HG03469 (cell line): ENCODE results near the gene WWOX.
"Not testable (repeated sequence)": the region's sequence is repeated elsewhere in the genome, so short reads cannot be mapped to it uniquely, and the experiment has no call there.

Source experiments
- ATAC-seq: cut with Tn5 transposase; IDR thresholded peaks from one replicate; pipeline ENCODE4 v1.9.1; 2021; ENCODE audit warnings: mild to moderate bottlenecking, moderate library complexity, moderate number of reproducible peaks; ENCODE audit not compliant: unreplicated experiment

WWOX gene

GRCh38 chr16:79195938-79196337, 1096.5 kb downstream of the WWOX start:
- no peak for ATAC-seq

- no peak for ATAC-seq
Observed at GRCh38 chr16:79201436-79201835, 1102.0 kb downstream of the WWOX start.

- no peak for ATAC-seq
Observed at GRCh38 chr16:79202977-79203376, 1103.5 kb downstream of the WWOX start.

GRCh38 chr16:79204486-79204885, 1105.0 kb downstream of the WWOX start:
- no peak for ATAC-seq

- ATAC-seq, result no peak
Observed at GRCh38 chr16:79206889-79207288, 1107.4 kb downstream of the WWOX start.

GRCh38 chr16:79209308-79209707, 1109.9 kb downstream of the WWOX start:
- no peak for ATAC-seq

- no peak for ATAC-seq
Observed at GRCh38 chr16:79210607-79211006, 1111.2 kb downstream of the WWOX start.

GRCh38 chr16:79211586-79211985, 1112.1 kb downstream of the WWOX start:
- no peak for ATAC-seq

- ATAC-seq, result no peak
Observed at GRCh38 chr16:79212114-79212791, 1112.8 kb downstream of the WWOX start.

GRCh38 chr16:79213214-79213613, 1113.8 kb downstream of the WWOX start:
- no peak for ATAC-seq

- ATAC-seq, result no peak
Observed at GRCh38 chr16:79215289-79215688, 1115.8 kb downstream of the WWOX start.

GRCh38 chr16:79217375-79218011, 1118.0 kb downstream of the WWOX start:
- ATAC-seq, result no peak

- ATAC-seq, result no peak
Observed at GRCh38 chr16:79218351-79218750, 1118.9 kb downstream of the WWOX start.

- not testable (repeated sequence) for ATAC-seq
Observed at GRCh38 chr16:79225994-79226393, 1126.5 kb downstream of the WWOX start.

GRCh38 chr16:79229361-79229760, 1129.9 kb downstream of the WWOX start:
- ATAC-seq, result no peak

- ATAC-seq, result not testable (repeated sequence)
Observed at GRCh38 chr16:79245700-79246099, 1146.2 kb downstream of the WWOX start.

- no peak for ATAC-seq
Observed at GRCh38 chr16:79247386-79247785, 1147.9 kb downstream of the WWOX start.

- ATAC-seq, result no peak
Observed at GRCh38 chr16:79248351-79248750, 1148.9 kb downstream of the WWOX start.

- ATAC-seq, result no peak
Observed at GRCh38 chr16:79250502-79251098, 1151.1 kb downstream of the WWOX start.

GRCh38 chr16:79253100-79253631, 1153.7 kb downstream of the WWOX start:
- no peak for ATAC-seq

GRCh38 chr16:79257953-79258490, 1158.6 kb downstream of the WWOX start:
- ATAC-seq, result no peak

GRCh38 chr16:79260890-79261289, 1161.4 kb downstream of the WWOX start:
- not testable (repeated sequence) for ATAC-seq
